ENCODE measurements around the gene FUBP3.
"Not testable (repeated sequence)": the region's sequence is repeated elsewhere in the genome, so short reads cannot be mapped to it uniquely, and the experiment has no call there.

The FUBP3 gene

GRCh38 chr9:130682421-130683121 is 103.2 kb downstream of the FUBP3 start:
- DNase-seq (ENCODE audit: low read depth): peak; percentile 28

- no peak for DNase-seq (ENCODE audit: low read depth)
Observed at GRCh38 chr9:130685104-130685503, 105.7 kb downstream of the FUBP3 start.

- not testable (repeated sequence) for DNase-seq (ENCODE audit: low read depth)
Observed at GRCh38 chr9:130685945-130686344, 106.6 kb downstream of the FUBP3 start.

DNA sequence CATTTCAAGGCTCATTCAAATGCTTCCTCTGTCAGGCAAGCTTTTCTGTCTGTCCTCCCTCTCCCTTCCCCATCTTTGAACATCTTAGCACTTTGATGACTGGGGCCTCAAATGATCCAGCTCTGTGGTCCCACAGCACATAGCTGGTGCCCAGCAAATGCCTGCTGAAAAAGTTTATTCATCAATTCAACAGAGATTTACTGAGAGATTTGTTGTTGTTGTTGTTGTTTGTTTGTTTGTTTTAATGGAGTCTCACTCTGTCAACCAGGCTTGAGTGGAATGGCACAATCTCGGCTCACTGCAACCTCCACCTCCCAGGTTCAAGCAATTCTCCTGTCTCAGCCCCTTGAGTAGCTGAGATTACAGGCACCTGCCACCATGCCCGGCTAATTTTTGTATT is 108.2 kb downstream of the FUBP3 start:
- no peak for DNase-seq (ENCODE audit: low read depth)
